ENCODE measurements around the gene REC114. TPM values are rescaled to one million over a fixed set of nuclear protein-coding genes. Genes with fewer than 3 reads are reported as not detected.

Gene REC114
- polyA plus RNA-seq, 3 donors = not detected

GRCh38 chr15:73594109-73594508, 151.1 kb downstream of the REC114 start:
- Histone ChIP-seq H3K27ac (ENCODE audit: low read depth in 1 of 2, low read length in 2 of 2) (peak overlapping the region in 1 of 2 donors; percentile 59), H2AFZ (ENCODE audit: insufficient read depth, low read depth, low read length, poor library complexity, severe bottlenecking) (no peak overlapping the region), H3K4me1 (ENCODE audit: control insufficient read depth in 1 of 2, insufficient read depth in 2 of 2, low read length in 2 of 2) (peaks cover 5 to 7% of the 10 kb centered on the region in 2 donors), H3K4me3 (replicated peaks in 1 of 3; ENCODE audit: low read depth in 2 of 3, low read length in 3 of 3) (no peak overlapping the region), H3K27me3 (ENCODE audit: control insufficient read depth in 2 of 2, insufficient read depth in 2 of 2, low read length in 2 of 2) (no peaks in the 10 kb centered on the region), H3K9me3 (replicated peaks in 1 of 2; ENCODE audit: control insufficient read depth in 1 of 2, insufficient read depth in 1 of 2, low read length in 2 of 2) (no peaks in the 10 kb centered on the region), H3K9ac (ENCODE audit: insufficient read depth, low read length, poor library complexity, severe bottlenecking) (no peak overlapping the region), H3K4me2 (replicated peaks; ENCODE audit: extremely low read depth, low read length, poor library complexity, severe bottlenecking) (no peak overlapping the region), H4K20me1 (ENCODE audit: insufficient read depth, low read length) (peaks cover 100% of the 10 kb centered on the region), H3K36me3 (replicated peaks in 1 of 2; ENCODE audit: control insufficient read depth in 1 of 2, insufficient read depth in 2 of 2, low read length in 2 of 2) (peaks cover 26 to 70% of the 10 kb centered on the region in 2 donors), H3K79me2 (ENCODE audit: insufficient read depth, low read length) (peaks cover 99% of the 10 kb centered on the region)
- Mint-ChIP-seq H3K4me3 (no peak overlapping the region), H3K4me1 (peaks cover 39% of the 10 kb centered on the region), H3K36me3 (peaks cover 30 to 56% of the 10 kb centered on the region in 2 donors), H3K27me3 (ENCODE audit: low read depth in 3 of 3) (no peaks in the 10 kb centered on the region), H3K27ac (peak overlapping the region in 2 of 7 donors; percentile 1 to 11), H3K9me3 (no peaks in the 10 kb centered on the region)
- 100% methylated on average over 1 of the region's 2 CpGs for WGBS (ENCODE audit: insufficient coverage)
- no peak for DNase-seq
- TF ChIP-seq CTCF (IDR thresholded peaks at IDR 0.05) = no peak
- intact Hi-C loops (cut with micrococcal nuclease) = no loop called here

GRCh38 chr15:73596174-73596573, 153.2 kb downstream of the REC114 start:
- no peaks in the 10 kb centered on the region for H3K9me3 ChIP-seq (replicated peaks in 1 of 2; ENCODE audit: control insufficient read depth in 1 of 2, insufficient read depth in 1 of 2, low read length in 2 of 2)
- no peak overlapping the region for H2AFZ ChIP-seq (ENCODE audit: insufficient read depth, low read depth, low read length, poor library complexity, severe bottlenecking)
- H4K20me1 ChIP-seq (ENCODE audit: insufficient read depth, low read length) = peaks cover 100% of the 10 kb centered on the region
- peaks cover 100% of the 10 kb centered on the region for H3K79me2 ChIP-seq (ENCODE audit: insufficient read depth, low read length)
- Mint-ChIP-seq H3K36me3 (peaks cover 20 to 41% of the 10 kb centered on the region in 2 donors), H3K9me3 (no peaks in the 10 kb centered on the region), H3K4me3 (no peak overlapping the region), H3K27me3 (ENCODE audit: low read depth in 3 of 3) (no peaks in the 10 kb centered on the region), H3K27ac (peak overlapping the region; percentile 12 to 74 (median 59)), H3K4me1 (peaks cover 41% of the 10 kb centered on the region)
- no peak overlapping the region for H3K4me3 ChIP-seq (replicated peaks in 1 of 3; ENCODE audit: low read depth in 2 of 3, low read length in 3 of 3)
- no peaks in the 10 kb centered on the region for H3K27me3 ChIP-seq (ENCODE audit: control insufficient read depth in 2 of 2, insufficient read depth in 2 of 2, low read length in 2 of 2)
- peaks cover 6 to 10% of the 10 kb centered on the region in 2 donors for H3K4me1 ChIP-seq (ENCODE audit: control insufficient read depth in 1 of 2, insufficient read depth in 2 of 2, low read length in 2 of 2)
- H3K36me3 ChIP-seq (replicated peaks in 1 of 2; ENCODE audit: control insufficient read depth in 1 of 2, insufficient read depth in 2 of 2, low read length in 2 of 2) = peaks cover 11 to 52% of the 10 kb centered on the region in 2 donors
- H3K27ac ChIP-seq (ENCODE audit: low read depth in 1 of 2, low read length in 2 of 2) = peak overlapping the region in 1 of 2 donors; percentile 57
- no peak overlapping the region for H3K9ac ChIP-seq (ENCODE audit: insufficient read depth, low read length, poor library complexity, severe bottlenecking)
- DNase-seq = no peak
- no peak for TF ChIP-seq CTCF (IDR thresholded peaks at IDR 0.05)
- H3K4me2 ChIP-seq (replicated peaks; ENCODE audit: extremely low read depth, low read length, poor library complexity, severe bottlenecking) = no peak overlapping the region
- WGBS (ENCODE audit: insufficient coverage) = no CpG with 5 or more reads among the region's 1 CpG
- intact Hi-C loops (cut with micrococcal nuclease) = no loop called here

Data from CD14-positive monocyte (primary cell).